Transverse colon (tissue), 3 donors: ENCODE data around the gene TOP1.
A peak's percentile ranks its signal among the peaks of the same experiment; 100 is the strongest.

ENCODE experiments used
- CTCF ChIP-seq, 5 experiments: fragments of 200-600 bp in 3 of 5; fragments of 450-650 bp in 2 of 5; sonication (generic) in 3 of 5; IDR thresholded peaks; 1 replicate in 2 of 5; 2 replicates in 3 of 5; pipeline ENCODE4 v1.5.1; 2016 to 2017; ENCODE audit warnings: antibody characterized with exemption in 5 of 5, inconsistent platforms in 3 of 5, mild to moderate bottlenecking in 2 of 5, moderate library complexity in 1 of 5
- EP300 ChIP-seq: sonication (generic); formaldehyde crosslinking; IDR thresholded peaks from one replicate; pipeline ENCODE4 v1.6.1; 2017; ENCODE audit warnings: antibody characterized with exemption, low read depth
- POLR2A ChIP-seq: fragments of 450-650 bp; IDR thresholded peaks from one replicate; pipeline ENCODE4 v1.6.1; 2016; ENCODE audit warnings: antibody characterized with exemption, mild to moderate bottlenecking, moderate library complexity

- peak; percentile 67 to 81 (median 74) for TF ChIP-seq CTCF (IDR thresholded peaks at IDR 0.05)
- TF ChIP-seq POLR2A: no peak
- TF ChIP-seq EP300: no peak
Measured at GRCh38 chr20:41135187-41135887, 106.7 kb downstream of the TOP1 start.
